Activated gamma-delta T cell (primary cell): Measurements from ENCODE around the gene CACNA1G.

Experiments used
- DNase-seq: peaks from one replicate; lab custom pipeline; 2025; lab: John Stamatoyannopoulos, UW

The CACNA1G gene

GRCh38 chr17:50632637-50633036 lies 72.1 kb downstream of the CACNA1G start:
- DNase-seq = no peak

DNA sequence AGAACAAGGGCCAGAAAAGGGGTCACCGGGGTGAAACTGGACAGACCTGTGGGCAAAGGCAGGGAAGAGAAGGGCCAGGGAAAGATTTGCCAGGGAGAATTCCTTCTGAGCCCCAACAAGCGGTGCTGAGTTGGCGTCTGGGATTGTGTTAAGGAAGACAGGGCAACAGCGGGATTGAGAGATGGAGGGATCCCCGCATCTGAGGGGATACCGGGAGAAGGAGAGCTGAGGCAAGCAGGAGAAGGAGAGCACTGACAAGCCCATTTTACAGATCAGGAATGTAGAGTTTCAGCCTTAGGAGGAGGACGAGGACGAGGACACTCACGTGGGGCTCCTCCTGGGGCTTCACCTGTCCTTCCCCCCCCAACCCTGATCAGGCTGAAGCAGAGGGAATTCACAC lies 73.2 kb downstream of the CACNA1G start:
- DNase-seq = no peak

- no peak for DNase-seq
Observed at GRCh38 chr17:50634224-50634914, 73.9 kb downstream of the CACNA1G start, which contains the start of gene ABCC3. Gene ABCC3, plus strand, starts transcription at chr17:50634881. Its CDS starts 56 bp downstream, at chr17:50634937.

GRCh38 chr17:50634915-50635731 lies 74.6 kb downstream of the CACNA1G start:
- no peak for DNase-seq

DNA sequence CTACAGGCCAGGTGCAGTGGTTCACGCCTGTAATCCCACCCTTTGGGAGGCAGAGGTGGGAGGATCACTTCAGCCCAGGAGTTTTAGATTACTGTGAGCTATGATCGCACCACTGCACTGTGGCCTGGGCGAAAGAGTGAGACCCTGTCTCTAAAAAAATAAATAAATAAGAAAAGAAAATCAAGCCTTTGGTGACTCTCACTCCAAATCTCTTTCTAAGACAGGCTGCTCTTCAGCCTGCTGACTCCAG lies 75.1 kb downstream of the CACNA1G start:
- no peak for DNase-seq

- DNase-seq = no peak
Observed at GRCh38 chr17:50635982-50636803, 75.7 kb downstream of the CACNA1G start.

DNA sequence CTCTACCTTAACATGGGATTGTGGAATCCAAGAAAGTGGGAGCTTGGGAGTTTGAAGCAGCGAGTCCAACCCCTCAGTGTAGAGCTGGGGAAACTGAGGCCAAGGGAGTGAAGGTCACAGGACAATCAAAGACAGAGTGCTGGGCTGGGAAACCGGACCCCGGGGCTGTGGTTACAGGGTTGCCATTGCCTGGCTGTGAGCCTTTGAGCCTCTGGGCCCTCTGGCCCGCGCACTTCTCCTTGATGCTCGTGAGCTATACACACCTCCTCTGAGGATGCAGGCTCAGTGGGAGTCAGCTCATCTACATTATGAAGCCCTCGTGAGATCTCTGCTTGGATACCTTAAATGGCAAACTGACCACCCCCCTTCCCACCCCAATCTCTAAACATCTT lies 76.3 kb downstream of the CACNA1G start:
- DNase-seq = no peak

DNA sequence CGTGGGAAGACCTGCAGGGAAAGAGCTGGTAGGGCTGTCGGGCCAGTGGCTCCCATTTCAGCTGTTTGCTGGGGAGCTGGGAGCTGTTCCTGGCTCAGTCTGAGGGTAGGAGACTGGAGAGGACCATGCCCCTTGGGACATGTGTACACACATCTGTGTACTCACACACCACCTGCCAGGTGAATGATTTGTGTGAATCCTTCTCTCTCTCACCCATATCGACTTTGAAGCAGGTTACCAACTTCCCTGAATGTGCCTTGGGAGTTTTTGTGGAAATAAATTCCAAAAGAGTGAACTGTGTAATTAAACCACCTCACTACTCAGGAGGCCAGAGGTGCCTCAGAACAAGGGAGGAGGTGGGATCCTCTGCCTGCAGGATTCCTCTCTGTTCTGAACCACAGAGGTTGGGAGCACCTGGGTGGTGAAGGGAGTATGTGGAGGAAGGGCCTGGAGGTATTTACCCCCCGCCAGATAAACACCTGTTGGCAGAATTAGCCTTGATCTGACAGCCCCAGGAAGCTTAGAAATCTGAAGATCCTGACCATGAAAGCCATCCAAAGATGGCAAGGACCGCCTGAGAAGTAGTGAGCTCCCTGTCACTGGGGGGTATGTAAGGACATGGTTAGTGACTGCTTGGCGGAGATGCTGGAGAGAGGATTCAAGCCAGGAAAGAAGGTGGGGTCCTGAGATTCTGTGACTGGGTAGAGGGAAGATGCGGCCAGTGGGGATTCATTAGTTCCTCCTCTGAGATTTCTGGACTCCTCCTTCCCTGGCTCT lies 77.5 kb downstream of the CACNA1G start:
- no peak for DNase-seq

DNA sequence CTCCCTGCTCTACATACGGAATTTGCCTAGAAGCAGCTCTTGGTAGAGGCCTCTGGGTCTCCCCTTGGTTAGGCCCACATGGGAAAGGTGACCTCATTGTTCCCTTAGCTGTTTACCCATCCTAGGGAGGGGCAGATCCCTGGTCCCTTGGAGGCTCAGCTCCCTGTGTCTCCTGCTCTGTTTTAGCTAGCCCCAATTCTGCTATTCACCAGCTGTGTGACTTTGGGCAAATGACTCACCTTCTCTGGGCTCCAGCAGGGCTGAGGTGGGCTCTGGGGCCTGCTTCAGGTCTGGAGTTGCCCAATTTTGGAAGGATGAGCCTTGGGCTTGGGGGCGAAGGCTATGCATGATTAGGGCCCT lies 78.1 kb downstream of the CACNA1G start:
- no peak for DNase-seq

GRCh38 chr17:50638966-50639713 lies 78.6 kb downstream of the CACNA1G start:
- no peak for DNase-seq

DNA sequence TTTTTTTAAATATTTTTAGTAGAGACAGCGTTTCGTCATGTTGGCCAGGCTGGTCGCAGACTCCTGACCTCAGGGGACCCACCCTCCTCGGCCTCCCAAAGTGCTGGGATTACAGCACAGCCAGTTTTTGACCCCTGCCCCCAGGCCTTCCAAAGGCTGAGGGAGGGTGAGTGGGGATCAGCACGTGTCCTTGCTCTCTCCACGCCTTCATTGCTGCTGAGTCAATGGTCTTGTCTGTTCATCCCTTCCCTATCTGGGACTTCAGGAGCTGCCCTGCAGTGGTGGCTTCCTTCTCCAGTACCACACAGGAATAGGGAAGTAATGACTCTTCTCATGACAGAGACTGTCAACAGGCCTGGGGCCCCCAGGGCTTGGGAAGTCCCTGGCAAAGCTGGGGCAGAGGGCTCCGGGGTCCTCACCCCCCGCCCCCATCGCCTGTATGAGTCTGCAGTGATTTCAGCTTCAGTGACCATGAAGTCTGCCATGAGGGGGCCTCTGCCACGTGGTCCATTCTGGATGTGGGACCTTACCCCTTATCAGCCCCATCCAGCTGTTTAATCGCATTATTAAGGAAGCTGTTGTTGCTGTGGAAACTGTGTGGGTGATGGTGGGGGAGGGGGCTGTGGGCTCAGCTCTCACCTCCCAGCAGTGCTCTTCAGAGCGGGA lies 80.3 kb downstream of the CACNA1G start:
- DNase-seq = no peak

DNA sequence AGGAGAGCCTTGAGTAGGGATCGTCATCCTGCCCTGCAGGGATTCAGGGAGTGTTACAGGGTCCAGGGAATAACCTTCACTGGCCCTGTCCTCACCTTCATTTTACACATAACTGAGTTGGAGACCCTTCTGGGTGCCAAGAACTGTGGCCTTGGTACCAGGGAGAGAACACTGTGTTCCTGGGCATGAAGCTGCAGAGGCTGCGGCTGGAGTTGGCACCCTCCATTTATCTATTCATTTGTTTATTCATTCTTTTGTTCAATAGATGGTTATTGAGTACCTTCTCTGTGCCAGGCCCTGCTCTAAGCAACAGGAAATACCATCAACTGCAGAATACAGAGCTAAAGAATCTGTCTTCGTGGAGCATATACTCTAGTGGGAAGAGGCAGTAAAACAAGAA lies 80.8 kb downstream of the CACNA1G start:
- no peak for DNase-seq

DNA sequence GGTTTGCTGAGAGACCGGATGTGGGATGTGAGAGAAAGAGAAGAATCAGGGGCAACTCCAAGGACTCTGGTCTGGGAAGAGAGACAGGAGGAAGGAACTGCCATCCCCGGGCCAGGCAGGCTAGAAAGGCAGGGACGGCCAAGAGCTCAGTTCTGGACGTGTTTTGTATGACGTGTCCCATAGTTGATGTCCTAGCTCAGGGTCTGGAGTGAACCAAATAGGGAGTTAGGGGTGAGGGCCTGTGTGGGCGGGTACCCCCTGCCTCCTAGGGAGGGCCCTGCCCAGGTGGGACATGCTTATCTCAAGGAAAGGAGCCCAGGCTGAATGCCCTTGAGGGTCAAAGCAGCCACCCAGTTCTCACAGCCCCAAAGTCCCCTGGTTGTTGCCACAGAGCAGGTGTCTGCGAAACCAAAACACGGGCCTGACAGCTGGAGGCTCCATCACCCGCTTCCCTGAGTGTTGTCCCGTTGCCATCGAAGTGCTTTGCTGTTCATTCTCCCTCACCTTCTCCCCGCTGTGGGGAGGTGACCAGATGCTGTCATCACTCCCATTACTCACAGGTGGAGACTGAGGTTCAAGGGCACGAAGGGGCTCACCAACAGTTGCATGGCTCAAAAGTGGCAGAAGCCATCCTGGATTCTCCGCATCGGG lies 81.7 kb downstream of the CACNA1G start:
- DNase-seq = no peak

DNA sequence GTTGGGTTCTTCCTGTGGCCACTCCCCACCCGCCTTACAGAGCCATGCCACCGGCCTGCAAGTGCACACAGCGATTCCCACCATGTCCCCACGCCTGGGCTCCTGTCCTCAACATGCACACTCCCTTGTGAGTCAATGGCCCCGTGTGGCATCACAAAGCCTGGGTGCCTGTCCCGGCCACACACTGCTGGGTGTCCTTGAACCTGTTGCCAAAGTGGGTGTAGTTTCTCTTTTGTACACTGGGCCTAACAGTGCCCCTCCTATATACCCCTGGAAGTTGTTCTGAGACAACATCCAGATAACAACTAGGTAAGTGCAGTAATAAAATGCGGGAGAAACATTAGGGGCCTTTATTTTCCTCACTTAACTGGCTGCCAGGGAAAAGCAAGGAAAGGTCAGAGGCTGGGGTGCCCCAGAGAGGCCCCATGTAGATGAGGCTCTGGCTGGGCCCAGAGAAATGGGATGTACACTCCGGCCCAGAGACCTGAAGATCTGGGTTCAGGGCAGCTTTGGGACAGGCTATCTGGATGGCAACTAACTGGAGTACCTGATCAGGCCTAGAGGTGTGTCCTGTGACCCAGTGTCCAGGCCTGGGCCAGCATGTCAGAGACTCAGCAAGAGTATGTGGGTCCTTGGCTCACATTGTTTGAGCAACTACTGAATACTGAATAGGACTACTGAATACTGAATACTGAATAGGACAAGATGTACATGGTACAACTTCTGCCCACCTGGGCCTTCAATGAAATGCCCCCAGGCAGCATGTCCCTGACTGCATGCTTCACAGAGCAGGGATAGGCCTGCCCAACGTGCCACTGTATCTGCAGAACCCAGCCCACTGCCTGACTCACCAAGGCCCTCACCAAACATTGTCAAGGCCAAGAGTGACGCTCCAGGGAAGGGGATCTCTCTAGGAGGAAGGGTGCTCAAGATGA lies 82.5 kb downstream of the CACNA1G start:
- DNase-seq = no peak

- no peak for DNase-seq
Observed at GRCh38 chr17:50645748-50646682, 85.5 kb downstream of the CACNA1G start.

GRCh38 chr17:50647187-50647586 lies 86.7 kb downstream of the CACNA1G start:
- no peak for DNase-seq

GRCh38 chr17:50649042-50649908 lies 88.8 kb downstream of the CACNA1G start:
- no peak for DNase-seq
